SK-N-SH (cell line): ENCODE results near the gene FSD2. TPM values are rescaled to one million over a fixed set of nuclear protein-coding genes. Genes with fewer than 3 reads are reported as not detected.

Experiments
- CTCF ChIA-PET: fragments of 300-600, 350-600 bp; formaldehyde crosslinking; extraction: SDS; loops from one replicate; lab custom pipeline; 2021; lab: Yijun Ruan, JAX
- POLR2A ChIA-PET: fragments of 350-600 bp; sonication (Branson Sonifier 250); formaldehyde crosslinking; extraction: SDS; loops from one replicate; lab custom pipeline; 2020; ENCODE audit warnings: antibody characterized with exemption, inconsistent platforms; lab: Yijun Ruan, JAX
- DNase-seq: peaks from one replicate; pipeline ENCODE4 v3.0.0; 2012
- H2AFZ ChIP-seq: fragments of 200-600 bp; sonication (generic); 2 replicates; pipeline ENCODE4 v1.8.1; 2016; ENCODE audit warnings: antibody characterized with exemption, mild to moderate bottlenecking, low read depth
- H3F3A ChIP-seq: fragments of 200-600 bp; sonication (generic); replicated peaks from 2 replicates; pipeline ENCODE3; 2016; ENCODE audit warnings: antibody characterized with exemption, mild to moderate bottlenecking; ENCODE audit not compliant: insufficient read depth
- H3K27ac ChIP-seq, 2 experiments: fragments of 200-500 bp in 1 of 2; fragments of 200-600 bp in 1 of 2; sonication (Bioruptor generic) in 1 of 2; sonication (generic), shearing (Covaris generic) in 1 of 2; 2 replicates each; pipeline versions ENCODE4 v1.5.1 to v1.6.1; 2014 to 2016; ENCODE audit warnings: low read depth in 2 of 2, inconsistent platforms in 1 of 2, low read length in 1 of 2, mild to moderate bottlenecking in 1 of 2, mixed read lengths in 1 of 2
- H3K27me3 ChIP-seq: fragments of 200-600 bp; sonication (generic), shearing (Covaris generic); 2 replicates; pipeline ENCODE4 v1.6.1; 2016; ENCODE audit warnings: mixed run types; ENCODE audit not compliant: insufficient read depth
- H3K36me3 ChIP-seq, 2 experiments: fragments of 200-500 bp in 1 of 2; fragments of 200-600 bp in 1 of 2; sonication (Bioruptor generic) in 1 of 2; sonication (generic) in 1 of 2; replicated peaks in 1 of 2; 2 replicates each; pipeline versions ENCODE3 to v1.5.1; 2014 to 2016; ENCODE audit warnings: low read length in 1 of 2, mild to moderate bottlenecking in 1 of 2; ENCODE audit not compliant: insufficient read depth in 2 of 2, control insufficient read depth in 1 of 2
- H3K4me1 ChIP-seq, 2 experiments: fragments of 200-500 bp in 1 of 2; fragments of 200-600 bp in 1 of 2; sonication (Bioruptor generic) in 1 of 2; sonication (generic), shearing (Covaris generic) in 1 of 2; 2 replicates each; pipeline versions ENCODE4 v1.5.1 to v1.6.1; 2014 to 2016; ENCODE audit warnings: low read depth in 1 of 2, low read length in 1 of 2, mixed run types in 1 of 2; ENCODE audit not compliant: insufficient read depth in 2 of 2, control insufficient read depth in 1 of 2
- H3K4me2 ChIP-seq: fragments of 200-600 bp; sonication (generic), shearing (Covaris generic); 2 replicates; pipeline ENCODE4 v1.6.1; 2017; ENCODE audit warnings: mixed run types
- H3K4me3 ChIP-seq, 2 experiments: fragments of 200-500 bp in 1 of 2; fragments of 200-600 bp in 1 of 2; sonication (Bioruptor generic) in 1 of 2; sonication (generic), shearing (Covaris generic) in 1 of 2; 2 replicates each; pipeline versions ENCODE4 v1.5.1 to v1.8.1; 2014 to 2016; ENCODE audit warnings: low read depth in 2 of 2, inconsistent platforms in 1 of 2, low read length in 1 of 2, mild to moderate bottlenecking in 1 of 2, mixed read lengths in 1 of 2, moderate library complexity in 1 of 2
- H3K79me2 ChIP-seq: fragments of 200-600 bp; sonication (generic); 2 replicates; pipeline ENCODE4 v1.8.1; 2017; ENCODE audit warnings: mild to moderate bottlenecking; ENCODE audit not compliant: insufficient read depth
- H3K9ac ChIP-seq: fragments of 200-600 bp; sonication (generic); 2 replicates; pipeline ENCODE4 v1.6.1; 2017; ENCODE audit warnings: mixed run types
- H3K9me2 ChIP-seq: fragments of 200-600 bp; sonication (generic); 2 replicates; pipeline ENCODE4 v1.6.1; 2017; ENCODE audit warnings: mixed run types
- H3K9me3 ChIP-seq: fragments of 200-600 bp; sonication (generic); 2 replicates; pipeline ENCODE4 v1.6.1; 2017; ENCODE audit warnings: mixed run types, mild to moderate bottlenecking, moderate library complexity
- H4K20me1 ChIP-seq: fragments of 200-600 bp; sonication (generic); 2 replicates; pipeline ENCODE4 v1.6.1; 2017; ENCODE audit warnings: mild to moderate bottlenecking, mixed run types; ENCODE audit not compliant: insufficient read depth
- CHD2 ChIP-seq: fragments of 150-350 bp; IDR thresholded peaks from 2 replicates; pipeline ENCODE4 v1.6.1; 2018; ENCODE audit warnings: low read length; ENCODE audit not compliant: partially characterized antibody
- EP300 ChIP-seq, 2 experiments: IDR thresholded peaks; 2 replicates each; pipeline versions ENCODE4 v1.4.0 to v1.6.1; 2012; ENCODE audit warnings: borderline replicate concordance in 1 of 2, low read depth in 1 of 2, low read length in 1 of 2
- FOSL2 ChIP-seq: IDR thresholded peaks from 2 replicates; pipeline ENCODE4 v1.4.0; 2012; ENCODE audit warnings: low read depth, mild to moderate bottlenecking, moderate library complexity, borderline replicate concordance
- FOXM1 ChIP-seq: IDR thresholded peaks from 2 replicates; pipeline ENCODE4 v1.4.0; 2012; ENCODE audit warnings: low read depth, mild to moderate bottlenecking
- GABPA ChIP-seq: IDR thresholded peaks from 2 replicates; pipeline ENCODE4 v1.4.0; 2012; ENCODE audit warnings: low read depth, mild to moderate bottlenecking
- JUND ChIP-seq: IDR thresholded peaks from 2 replicates; pipeline ENCODE4 v1.4.0; 2012
- MEF2A ChIP-seq: IDR thresholded peaks from 2 replicates; pipeline ENCODE4 v1.4.0; 2012; ENCODE audit warnings: low read depth, borderline replicate concordance
- NRF1 ChIP-seq: IDR thresholded peaks from 2 replicates; pipeline ENCODE4 v1.6.1; 2012; ENCODE audit warnings: low read depth, mild to moderate bottlenecking, low read length
- PBX3 ChIP-seq: IDR thresholded peaks from 2 replicates; pipeline ENCODE4; 2012
- POLR2AphosphoS5 ChIP-seq: IDR thresholded peaks from 2 replicates; pipeline ENCODE4 v1.6.1; 2012; ENCODE audit warnings: low read depth, low read length
- RAD21 ChIP-seq: IDR thresholded peaks from 2 replicates; pipeline ENCODE4 v1.6.1; 2012; ENCODE audit warnings: mild to moderate bottlenecking, low read length
- RFX5 ChIP-seq: IDR thresholded peaks from 2 replicates; pipeline ENCODE4 v1.6.1; 2012; ENCODE audit warnings: mild to moderate bottlenecking, improper control_type of control experiment, low read length
- SIN3A ChIP-seq: IDR thresholded peaks from 2 replicates; pipeline ENCODE4 v1.6.1; 2012; ENCODE audit warnings: low read depth, mild to moderate bottlenecking, low read length, moderate library complexity, borderline replicate concordance
- SMC3 ChIP-seq: IDR thresholded peaks from 2 replicates; pipeline ENCODE4 v1.6.1; 2012; ENCODE audit warnings: low read depth, low read length, improper control_type of control experiment
- TCF12 ChIP-seq: IDR thresholded peaks from 2 replicates; pipeline ENCODE4 v1.4.0; 2012
- TEAD4 ChIP-seq: IDR thresholded peaks from 2 replicates; pipeline ENCODE4 v1.4.0; 2012; ENCODE audit warnings: mild to moderate bottlenecking, borderline replicate concordance; ENCODE audit not compliant: insufficient read depth
- WGBS: methylation state at CpG from one replicate; pipeline ENCODE4 v1.1.6; 2017; ENCODE audit warnings: low lambda C conversion rate; 5-methylcytosine and 5-hydroxymethylcytosine counted together
- polyA plus RNA-seq, 3 experiments: library from polyadenylated mRNA; depleted of rRNA; stranded (reverse); fragments of >200 nt; gene quantifications; 2 replicates each; pipeline ENCODE4 v1.2.3, GENCODE V29; 2012
- TF ChIP-seq, protein P1 (sequence below): IDR thresholded peaks from 2 replicates; pipeline ENCODE4 v1.4.0; 2012; ENCODE audit warnings: low read depth, borderline replicate concordance
- TF ChIP-seq, protein P2 (sequence below): IDR thresholded peaks from 2 replicates; pipeline ENCODE4 v1.6.1; 2012; ENCODE audit warnings: mild to moderate bottlenecking, low read depth, low read length, moderate library complexity
- TF ChIP-seq, protein P3 (sequence below): fragments of 150-350 bp; IDR thresholded peaks from 2 replicates; pipeline ENCODE4 v1.6.1; 2016; ENCODE audit warnings: mild to moderate bottlenecking, low read depth, low read length
- TF ChIP-seq, protein P4 (sequence below): IDR thresholded peaks from 2 replicates; pipeline ENCODE4 v1.4.0; 2012; ENCODE audit warnings: low read depth, borderline replicate concordance

Gene FSD2
- polyA plus RNA-seq, 1 of the 3 experiments (the other 2 are of a cell fraction), result not detected

DNA sequence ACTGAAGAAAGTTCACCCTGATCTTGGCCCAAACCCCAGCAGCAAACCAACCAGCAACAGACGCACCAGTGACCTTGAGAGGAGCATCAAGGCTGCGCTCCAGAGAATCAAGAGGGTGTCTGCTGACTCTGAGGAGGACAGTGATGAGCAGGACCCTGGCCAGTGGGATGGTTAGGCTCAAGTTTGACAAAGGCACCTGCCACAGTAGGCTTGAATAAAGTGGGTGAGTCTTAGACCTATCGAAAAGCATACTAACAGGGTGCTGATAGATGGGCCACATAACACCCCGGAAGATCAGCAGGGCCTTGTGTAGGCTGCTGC lies 27.5 kb upstream of the FSD2 start (continued):
- TF ChIP-seq PBX3 (no peak), JUND (no peak), NRF1 (no peak), POLR2AphosphoS5 (no peak), SIN3A (no peak), CHD2 (no peak)
- TF ChIP-seq, protein P1, sequence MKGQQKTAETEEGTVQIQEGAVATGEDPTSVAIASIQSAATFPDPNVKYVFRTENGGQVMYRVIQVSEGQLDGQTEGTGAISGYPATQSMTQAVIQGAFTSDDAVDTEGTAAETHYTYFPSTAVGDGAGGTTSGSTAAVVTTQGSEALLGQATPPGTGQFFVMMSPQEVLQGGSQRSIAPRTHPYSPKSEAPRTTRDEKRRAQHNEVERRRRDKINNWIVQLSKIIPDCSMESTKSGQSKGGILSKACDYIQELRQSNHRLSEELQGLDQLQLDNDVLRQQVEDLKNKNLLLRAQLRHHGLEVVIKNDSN, result no peak
- TF ChIP-seq, protein P2, sequence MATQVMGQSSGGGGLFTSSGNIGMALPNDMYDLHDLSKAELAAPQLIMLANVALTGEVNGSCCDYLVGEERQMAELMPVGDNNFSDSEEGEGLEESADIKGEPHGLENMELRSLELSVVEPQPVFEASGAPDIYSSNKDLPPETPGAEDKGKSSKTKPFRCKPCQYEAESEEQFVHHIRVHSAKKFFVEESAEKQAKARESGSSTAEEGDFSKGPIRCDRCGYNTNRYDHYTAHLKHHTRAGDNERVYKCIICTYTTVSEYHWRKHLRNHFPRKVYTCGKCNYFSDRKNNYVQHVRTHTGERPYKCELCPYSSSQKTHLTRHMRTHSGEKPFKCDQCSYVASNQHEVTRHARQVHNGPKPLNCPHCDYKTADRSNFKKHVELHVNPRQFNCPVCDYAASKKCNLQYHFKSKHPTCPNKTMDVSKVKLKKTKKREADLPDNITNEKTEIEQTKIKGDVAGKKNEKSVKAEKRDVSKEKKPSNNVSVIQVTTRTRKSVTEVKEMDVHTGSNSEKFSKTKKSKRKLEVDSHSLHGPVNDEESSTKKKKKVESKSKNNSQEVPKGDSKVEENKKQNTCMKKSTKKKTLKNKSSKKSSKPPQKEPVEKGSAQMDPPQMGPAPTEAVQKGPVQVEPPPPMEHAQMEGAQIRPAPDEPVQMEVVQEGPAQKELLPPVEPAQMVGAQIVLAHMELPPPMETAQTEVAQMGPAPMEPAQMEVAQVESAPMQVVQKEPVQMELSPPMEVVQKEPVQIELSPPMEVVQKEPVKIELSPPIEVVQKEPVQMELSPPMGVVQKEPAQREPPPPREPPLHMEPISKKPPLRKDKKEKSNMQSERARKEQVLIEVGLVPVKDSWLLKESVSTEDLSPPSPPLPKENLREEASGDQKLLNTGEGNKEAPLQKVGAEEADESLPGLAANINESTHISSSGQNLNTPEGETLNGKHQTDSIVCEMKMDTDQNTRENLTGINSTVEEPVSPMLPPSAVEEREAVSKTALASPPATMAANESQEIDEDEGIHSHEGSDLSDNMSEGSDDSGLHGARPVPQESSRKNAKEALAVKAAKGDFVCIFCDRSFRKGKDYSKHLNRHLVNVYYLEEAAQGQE, result no peak

GRCh38 chr15:82832601-82833361 lies 26.9 kb upstream of the FSD2 start:
- POLR2A ChIA-PET, result no interaction called here
- DNase-seq, result no peak
- 53% methylated on average over 13 of the region's 13 CpGs for WGBS
- no peak for TF ChIP-seq RFX5
- TF ChIP-seq CHD2, result no peak
- no peak for TF ChIP-seq SMC3
- TF ChIP-seq NRF1, result no peak
- peak in 1 of 2 experiments; percentile 42; a peak in 1 of 4 replicates for TF ChIP-seq EP300 (IDR thresholded peaks at IDR 0.05; ENCODE audit: borderline replicate concordance in 1 of 2, low read depth in 1 of 2, low read length in 1 of 2)
- TF ChIP-seq, protein P1, result no peak
- TF ChIP-seq TEAD4, result 0 out of 2 replicates have a peak, but pooled peaks have one; percentile 18
- TF ChIP-seq POLR2AphosphoS5, result peak; percentile 36; the same call in 1 of the 2 replicates
- 0 out of 2 replicates have a peak, but pooled peaks have one; percentile 33 for TF ChIP-seq FOXM1
- no peak for TF ChIP-seq RAD21
- peak; percentile 98 for TF ChIP-seq FOSL2
- TF ChIP-seq MEF2A, result peak; percentile 84; the same call in 1 of the 2 replicates
- TF ChIP-seq, protein P3, sequence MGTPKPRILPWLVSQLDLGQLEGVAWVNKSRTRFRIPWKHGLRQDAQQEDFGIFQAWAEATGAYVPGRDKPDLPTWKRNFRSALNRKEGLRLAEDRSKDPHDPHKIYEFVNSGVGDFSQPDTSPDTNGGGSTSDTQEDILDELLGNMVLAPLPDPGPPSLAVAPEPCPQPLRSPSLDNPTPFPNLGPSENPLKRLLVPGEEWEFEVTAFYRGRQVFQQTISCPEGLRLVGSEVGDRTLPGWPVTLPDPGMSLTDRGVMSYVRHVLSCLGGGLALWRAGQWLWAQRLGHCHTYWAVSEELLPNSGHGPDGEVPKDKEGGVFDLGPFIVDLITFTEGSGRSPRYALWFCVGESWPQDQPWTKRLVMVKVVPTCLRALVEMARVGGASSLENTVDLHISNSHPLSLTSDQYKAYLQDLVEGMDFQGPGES, result no peak
- TF ChIP-seq, protein P4, sequence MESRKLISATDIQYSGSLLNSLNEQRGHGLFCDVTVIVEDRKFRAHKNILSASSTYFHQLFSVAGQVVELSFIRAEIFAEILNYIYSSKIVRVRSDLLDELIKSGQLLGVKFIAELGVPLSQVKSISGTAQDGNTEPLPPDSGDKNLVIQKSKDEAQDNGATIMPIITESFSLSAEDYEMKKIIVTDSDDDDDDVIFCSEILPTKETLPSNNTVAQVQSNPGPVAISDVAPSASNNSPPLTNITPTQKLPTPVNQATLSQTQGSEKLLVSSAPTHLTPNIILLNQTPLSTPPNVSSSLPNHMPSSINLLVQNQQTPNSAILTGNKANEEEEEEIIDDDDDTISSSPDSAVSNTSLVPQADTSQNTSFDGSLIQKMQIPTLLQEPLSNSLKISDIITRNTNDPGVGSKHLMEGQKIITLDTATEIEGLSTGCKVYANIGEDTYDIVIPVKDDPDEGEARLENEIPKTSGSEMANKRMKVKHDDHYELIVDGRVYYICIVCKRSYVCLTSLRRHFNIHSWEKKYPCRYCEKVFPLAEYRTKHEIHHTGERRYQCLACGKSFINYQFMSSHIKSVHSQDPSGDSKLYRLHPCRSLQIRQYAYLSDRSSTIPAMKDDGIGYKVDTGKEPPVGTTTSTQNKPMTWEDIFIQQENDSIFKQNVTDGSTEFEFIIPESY, result no peak
- TF ChIP-seq TCF12, result peak; percentile 58
- no peak; the same call in 1 of the 2 replicates for TF ChIP-seq GABPA

More at GRCh38 chr15:82832601-82833361, 26.9 kb upstream of the FSD2 start:
- Histone ChIP-seq H4K20me1 (no peaks in the 10 kb centered on the region), H2AFZ (peak overlapping the region; percentile 56; the same call in 1 of the 2 replicates), H3K4me2 (peak overlapping the region; percentile 64), H3K9me2 (no peaks in the 10 kb centered on the region), H3K9ac (peak overlapping the region; percentile 6; the same call in 1 of the 2 replicates), H3K9me3 (no peaks in the 10 kb centered on the region), H3K4me3 (no peak overlapping the region), H3F3A (peaks cover 22% of the 10 kb centered on the region), H3K79me2 (no peaks in the 10 kb centered on the region), H3K36me3 (peaks cover 61 to 65% of the 10 kb centered on the region in 2 experiments), H3K27me3 (no peaks in the 10 kb centered on the region), H3K27ac (peak overlapping the region; percentile 56 to 81; a peak in 3 of 4 replicates), H3K4me1 (peaks cover 0 to 16% of the 10 kb centered on the region in 2 experiments)
- CTCF ChIA-PET, result interaction anchor here (1.2 to 1.3 kb wide), 3 partner anchors 10 to 167 kb away, joined by 3 to 6 read pairs (median 5); no protein-coding TSS in a partner anchor
